Measurements from ENCODE around the gene STAT3.

DNA sequence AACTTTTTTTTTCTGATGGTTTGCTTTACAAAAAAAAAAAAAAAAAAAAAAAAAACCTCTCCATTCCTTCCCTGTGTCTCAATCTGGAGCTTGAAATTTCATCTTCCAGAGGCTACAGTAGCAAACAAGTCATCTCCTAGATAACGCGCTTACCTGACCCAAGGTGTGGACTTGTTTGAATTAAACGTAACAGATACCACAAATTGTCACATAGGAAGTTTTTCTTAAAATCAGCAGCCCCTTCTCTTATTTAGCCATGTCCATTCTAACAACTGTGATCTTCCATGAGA is 114.0 kb downstream of the STAT3 start:
- TF ChIP-seq POLR2A (IDR thresholded peaks at IDR 0.05; ENCODE audit: low read depth, low read length) (no peak), CTCF (IDR thresholded peaks at IDR 0.05; ENCODE audit: extremely low read depth in 1 of 2, insufficient read depth in 1 of 2, low read depth in 1 of 2, low read length in 2 of 2) (no peak)
